Fibroblast of lung (primary cell): ENCODE results near the gene HSPBP1.
A peak's percentile ranks its signal among the peaks of the same experiment; 100 is the strongest.

Experiments used
- CTCF ChIP-seq, 2 donors: IDR thresholded peaks in 1 of 2; conservative IDR thresholded peaks in 1 of 2; 1 replicate in 1 of 2; 2 replicates in 1 of 2; pipeline ENCODE4 v1.5.1; 2011 to 2012; ENCODE audit warnings: low read length in 2 of 2, control low read depth in 1 of 2, inconsistent platforms in 1 of 2, low read depth in 1 of 2, mild to moderate bottlenecking in 1 of 2
- EZH2 ChIP-seq: IDR thresholded peaks from 2 replicates; pipeline ENCODE4 v1.5.1; 2012; ENCODE audit warnings: low read length, control low read depth, mild to moderate bottlenecking; ENCODE audit errors: missing control alignments

GRCh38 chr19:55216461-55217198 lies 63.3 kb downstream of the HSPBP1 start:
- TF ChIP-seq CTCF (conservative IDR thresholded peaks at IDR 0.05 in 1 of 2, IDR thresholded peaks at IDR 0.05 in 1 of 2; ENCODE audit: low read depth in 1 of 2, low read length in 2 of 2): peak in 1 of 2 donors; percentile 5
- no peak for TF ChIP-seq EZH2
